Erythroblast (primary cell): ENCODE data around the gene PLAAT5.

Experiments used
- GATA1 ChIP-seq: IDR thresholded peaks from 2 replicates; pipeline ENCODE4 v1.6.1; 2011; ENCODE audit warnings: low read depth, mild to moderate bottlenecking, control low read depth, low read length, moderate library complexity
- POLR2A ChIP-seq: IDR thresholded peaks from 2 replicates; pipeline ENCODE4 v1.6.1; 2011; ENCODE audit warnings: mild to moderate bottlenecking, low read length

DNA sequence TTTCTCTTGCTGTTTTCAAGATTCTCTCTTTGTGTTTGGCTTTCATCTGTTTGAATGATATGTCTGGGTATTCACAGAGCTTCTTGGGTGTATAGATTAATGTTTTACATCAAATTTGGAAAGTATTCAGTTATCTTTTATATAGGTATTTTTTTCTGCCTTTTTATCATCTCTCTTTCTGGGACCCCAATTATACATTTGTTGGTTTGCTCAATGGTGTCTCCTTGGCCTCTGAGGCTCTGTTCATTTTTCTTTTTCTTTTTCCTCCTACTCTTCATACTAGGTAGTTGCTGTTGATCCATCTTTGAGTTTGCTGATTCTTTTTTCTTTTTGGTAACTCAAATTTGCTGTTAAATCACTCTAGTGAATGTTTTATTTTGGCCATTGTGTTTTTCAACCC lies 14.3 kb downstream of the PLAAT5 start:
- no peak for TF ChIP-seq POLR2A
- no peak for TF ChIP-seq GATA1
